SKM-1 treated with dmso at 0.1 percent for 144 hours (cell line): ENCODE measurements around the gene GRID2.

Source experiments
- DNase-seq: peaks from one replicate; lab custom pipeline; 2025; ENCODE audit not compliant: unreplicated experiment; lab: John Stamatoyannopoulos, UW

The GRID2 gene

GRCh38 chr4:93467484-93468155 lies 1163.9 kb downstream of the GRID2 start:
- DNase-seq: no peak

- no peak for DNase-seq
Observed at GRCh38 chr4:93469560-93469959, 1165.8 kb downstream of the GRID2 start.

- no peak for DNase-seq
Observed at GRCh38 chr4:93475730-93476129, 1172.0 kb downstream of the GRID2 start.

DNA sequence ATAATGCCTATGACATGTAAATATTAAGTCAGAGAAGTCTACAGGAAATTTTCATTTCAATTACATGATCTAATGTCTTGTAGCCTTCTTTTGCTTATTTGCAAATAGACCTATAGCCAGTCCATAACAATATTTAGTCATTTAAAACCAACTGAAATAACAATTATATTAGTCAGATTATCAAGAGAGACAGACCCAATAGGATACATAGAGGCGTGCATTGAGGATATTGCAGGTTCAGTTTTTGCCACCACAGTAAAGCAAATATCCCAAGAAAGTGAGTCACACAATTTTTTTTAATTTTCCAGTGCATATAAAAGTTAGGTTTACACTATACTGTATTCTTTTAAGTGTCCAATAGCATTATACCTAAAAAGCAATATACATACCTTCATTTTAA lies 1175.0 kb downstream of the GRID2 start:
- no peak for DNase-seq

DNA sequence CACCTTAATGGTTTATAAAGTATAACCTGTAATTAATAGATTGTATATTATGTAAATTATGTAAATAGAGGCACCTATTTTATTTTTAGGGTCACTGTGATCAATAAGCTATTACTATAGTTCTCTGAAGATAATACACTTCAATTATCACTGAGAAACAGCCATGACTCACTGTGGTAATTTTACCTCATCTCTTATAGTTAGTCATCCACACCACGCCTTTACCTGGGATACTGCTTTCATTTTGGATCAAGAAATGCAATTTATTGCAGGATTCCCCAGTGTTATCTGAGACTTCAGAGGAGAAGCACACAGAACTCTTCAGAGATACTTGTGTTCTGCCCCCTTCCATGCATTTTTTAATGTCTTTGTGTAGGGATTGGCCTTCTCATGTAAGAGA lies 1176.7 kb downstream of the GRID2 start:
- no peak for DNase-seq

- no peak for DNase-seq
Observed at GRCh38 chr4:93495346-93495745, 1191.6 kb downstream of the GRID2 start.

- DNase-seq: no peak
Observed at GRCh38 chr4:93501244-93501643, 1197.5 kb downstream of the GRID2 start.

GRCh38 chr4:93501946-93502345 lies 1198.2 kb downstream of the GRID2 start:
- DNase-seq: no peak

GRCh38 chr4:93502991-93503390 lies 1199.2 kb downstream of the GRID2 start:
- no peak for DNase-seq

- DNase-seq: no peak
Observed at GRCh38 chr4:93513851-93514250, 1210.1 kb downstream of the GRID2 start.

DNA sequence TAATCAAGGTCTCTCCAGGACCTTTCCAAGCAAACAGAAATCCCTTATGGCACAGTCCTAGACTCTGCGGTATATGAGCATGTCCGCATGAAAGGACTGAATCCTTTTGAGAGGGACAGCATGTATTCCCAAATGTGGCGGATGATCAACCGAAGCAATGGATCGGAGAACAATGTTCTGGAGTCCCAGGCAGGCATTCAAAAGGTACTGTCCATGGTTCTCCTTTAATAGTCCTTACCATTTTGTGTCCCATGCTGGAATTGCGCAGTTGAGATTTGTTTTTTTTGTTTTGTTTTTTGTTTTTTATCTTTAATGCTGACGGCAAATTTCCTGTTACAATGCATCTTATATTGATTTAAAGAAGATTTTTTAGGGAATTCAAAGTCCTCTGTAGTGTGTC lies 1211.4 kb downstream of the GRID2 start:
- no peak for DNase-seq

- DNase-seq: no peak
Observed at GRCh38 chr4:93529692-93530372, 1226.1 kb downstream of the GRID2 start.

DNA sequence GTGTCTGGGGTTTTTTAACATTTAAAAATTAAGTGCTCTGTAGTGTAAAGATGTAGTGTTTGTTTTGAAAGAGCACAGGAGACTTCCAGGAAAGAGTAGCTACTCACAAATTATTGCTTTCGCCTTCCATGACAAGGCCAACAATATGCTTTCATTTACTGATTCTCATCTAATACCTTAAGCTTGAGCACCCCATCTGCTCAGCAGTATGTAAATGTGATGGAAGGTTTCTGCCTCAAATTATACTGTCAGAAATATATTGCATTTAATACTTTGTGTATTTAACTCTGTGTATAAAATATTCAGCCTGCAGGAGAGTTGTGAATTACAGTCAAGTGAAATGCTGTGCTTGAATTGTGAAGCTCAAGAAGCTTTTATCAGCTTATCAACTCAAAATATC lies 1228.5 kb downstream of the GRID2 start:
- DNase-seq: no peak

GRCh38 chr4:93540562-93540961 lies 1236.8 kb downstream of the GRID2 start:
- DNase-seq: no peak

GRCh38 chr4:93561842-93562241 lies 1258.1 kb downstream of the GRID2 start:
- DNase-seq: no peak

DNA sequence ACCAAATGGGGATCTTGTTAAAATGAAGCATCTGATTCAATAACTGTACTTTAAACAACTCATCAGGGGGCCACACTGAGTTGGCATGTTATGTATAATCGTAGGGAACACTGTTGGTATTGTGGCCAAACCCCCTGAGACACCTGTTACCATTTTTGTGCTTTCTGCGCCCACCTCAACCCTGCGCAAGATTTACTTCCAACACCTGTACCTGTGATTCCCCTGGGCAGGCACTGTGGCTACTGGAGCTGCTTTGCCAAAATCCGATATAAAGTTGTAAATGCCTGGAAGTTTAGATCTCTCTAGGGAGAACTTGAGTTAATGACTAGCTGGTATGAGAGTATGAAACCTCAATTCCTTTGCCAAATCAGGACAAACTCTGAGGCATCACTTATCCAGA lies 1265.0 kb downstream of the GRID2 start:
- no peak for DNase-seq

- no peak for DNase-seq
Observed at GRCh38 chr4:93573285-93573684, 1269.5 kb downstream of the GRID2 start.

- no peak for DNase-seq
Observed at GRCh38 chr4:93578942-93579341, 1275.2 kb downstream of the GRID2 start.

- DNase-seq: no peak
Observed at GRCh38 chr4:93605163-93605562, 1301.4 kb downstream of the GRID2 start.

GRCh38 chr4:93617606-93618005 lies 1313.8 kb downstream of the GRID2 start:
- DNase-seq: no peak

DNA sequence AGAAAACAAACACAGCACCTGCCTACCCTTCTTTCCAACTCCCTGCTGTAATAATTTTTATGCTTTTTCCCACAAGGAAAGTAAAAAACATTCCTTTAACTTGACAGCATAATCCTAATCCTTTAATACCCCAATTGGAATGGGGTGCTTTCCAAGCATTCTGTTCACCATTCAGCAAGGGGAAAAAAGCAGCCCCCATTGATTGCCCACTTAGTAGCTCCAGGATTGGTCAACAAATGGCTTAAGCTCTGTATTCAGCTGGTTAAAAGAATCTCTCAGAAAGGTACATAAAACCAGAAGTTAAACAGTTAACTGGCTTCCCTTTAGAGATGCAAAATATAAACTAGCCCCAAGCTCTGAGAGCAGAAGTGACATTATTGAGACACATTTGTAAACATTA lies 1330.0 kb downstream of the GRID2 start:
- no peak for DNase-seq

GRCh38 chr4:93635943-93636342 lies 1332.2 kb downstream of the GRID2 start:
- DNase-seq: no peak

DNA sequence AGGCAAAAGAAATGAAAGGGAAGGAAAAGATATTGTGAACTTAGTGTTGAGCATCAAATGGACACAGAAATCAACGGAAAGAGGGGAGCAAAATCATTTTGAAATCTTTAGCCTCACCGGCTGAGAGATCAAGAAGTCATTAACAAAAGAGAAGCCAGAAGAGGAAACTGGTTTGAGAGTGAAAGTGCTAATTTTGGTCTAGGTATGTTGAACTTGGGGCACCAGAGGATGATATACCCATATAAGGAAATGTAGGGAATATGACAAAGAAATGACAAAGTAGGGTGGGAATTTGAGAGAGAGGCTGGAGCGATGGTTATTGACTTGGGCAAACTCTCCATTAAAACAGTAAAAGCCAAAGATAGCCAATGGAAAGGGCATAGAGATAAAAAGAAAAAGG lies 1341.4 kb downstream of the GRID2 start:
- no peak for DNase-seq
